Naive thymus-derived CD8-positive, alpha-beta T cell (primary cell): ENCODE results near the gene FBXL17. TPM values are rescaled to one million over a fixed set of nuclear protein-coding genes. Genes with fewer than 3 reads are reported as not detected.
A peak's percentile ranks its signal among the peaks of the same experiment; 100 is the strongest.

Experiments
- ATAC-seq, 2 donors: fragments of 150-1000 bp; cut with Tn5 transposase in 1 of 2; sonication (Bioruptor Pico), chemical (Tn5 transposase) in 1 of 2; 1 replicate in 1 of 2; 2 replicates in 1 of 2; pipeline ENCODE4 v1.10.0; 2021; ENCODE audit warnings: mild to moderate bottlenecking in 2 of 2, moderate library complexity in 2 of 2
- POLR2A ChIA-PET: fragments of 350-600 bp; sonication (Branson Sonifier 250); formaldehyde crosslinking; loops from one replicate; lab custom pipeline; 2021; ENCODE audit warnings: antibody characterized with exemption; lab: Charles Lee
- DNase-seq, 10 donors: peaks; one replicate each; pipeline versions ENCODE4 v3.0.0 to v3.0.0-alpha.2; 2020 to 2022
- H3K27ac Mint-ChIP-seq, 10 donors: one replicate each; pipeline ENCODE4 v1.8.0; 2020 to 2022; ENCODE audit warnings: mild to moderate bottlenecking in 10 of 10, mixed read lengths in 10 of 10, moderate library complexity in 4 of 10, inconsistent platforms in 1 of 10
- H3K27me3 Mint-ChIP-seq, 5 donors: one replicate each; pipeline ENCODE4 v1.8.0; 2021 to 2022; ENCODE audit warnings: mixed read lengths in 5 of 5
- H3K36me3 Mint-ChIP-seq, 3 donors: one replicate each; pipeline ENCODE4 v1.8.0; 2020 to 2022; ENCODE audit warnings: mixed read lengths in 3 of 3, mild to moderate bottlenecking in 2 of 3, inconsistent platforms in 1 of 3
- H3K4me1 Mint-ChIP-seq, 4 donors: one replicate each; pipeline ENCODE4 v1.8.0; 2021 to 2022; ENCODE audit warnings: mixed read lengths in 4 of 4
- H3K4me3 Mint-ChIP-seq, 10 donors: one replicate each; pipeline ENCODE4 v1.8.0; 2020 to 2022; ENCODE audit warnings: mild to moderate bottlenecking in 10 of 10, mixed read lengths in 10 of 10, moderate library complexity in 6 of 10, inconsistent platforms in 1 of 10
- H3K9me3 Mint-ChIP-seq, 9 donors: one replicate each; pipeline ENCODE4 v1.8.0; 2020 to 2022; ENCODE audit warnings: mixed read lengths in 9 of 9, mild to moderate bottlenecking in 3 of 9, inconsistent platforms in 1 of 9, moderate library complexity in 1 of 9
- polyA plus RNA-seq, 3 donors: library from polyadenylated mRNA; unstranded; fragments of 300-500 nt; fragmentation: Illumina TruSeq; gene quantifications; one replicate each; pipeline ENCODE4 v1.2.3, GENCODE V29; 2021
- total RNA-seq, 8 experiments: library from RNA in 2 of 8; stranded (reverse) in 2 of 8; gene quantifications; one replicate each; pipeline ENCODE4 v1.2.3 and lab custom pipeline; 2021 to 2026

The FBXL17 gene
- total and polyA plus RNA-seq, 5 experiments from 2014 or later: 4.6 to 25.1 (median 5.0) TPM

DNA sequence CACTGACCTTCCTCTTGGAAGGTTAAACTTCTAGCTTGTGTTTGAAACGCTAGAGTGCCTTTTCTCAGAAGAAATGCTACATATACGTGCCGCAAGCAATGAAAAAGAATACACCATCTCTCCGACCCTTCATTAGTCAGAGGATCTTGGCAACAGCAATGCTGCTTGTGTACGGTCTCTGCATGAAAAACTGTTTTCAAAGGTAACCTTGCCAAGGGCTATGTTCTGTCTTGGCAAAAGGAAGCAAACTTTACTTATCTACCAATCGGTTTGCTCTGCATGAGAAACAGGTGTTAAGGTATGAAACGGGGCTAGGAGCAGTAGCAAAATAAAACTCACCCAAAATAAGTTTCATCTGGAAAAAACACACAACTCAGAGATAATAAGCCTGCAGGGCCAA is 297.8 kb downstream of the FBXL17 start:
- ATAC-seq (no peak), DNase-seq (no peak)
- peaks cover 0 to 7% (median 1%) of the 10 kb centered on the region in 4 donors for H3K4me1 Mint-ChIP-seq
- peaks cover 4 to 34% (median 28%) of the 10 kb centered on the region in 3 donors for H3K36me3 Mint-ChIP-seq
- H3K4me3 Mint-ChIP-seq: no peak overlapping the region
- no peak overlapping the region for H3K27ac Mint-ChIP-seq
- H3K27me3 Mint-ChIP-seq: no peaks in the 10 kb centered on the region
- H3K9me3 Mint-ChIP-seq: no peaks in the 10 kb centered on the region
- POLR2A ChIA-PET: no interaction called here

DNA sequence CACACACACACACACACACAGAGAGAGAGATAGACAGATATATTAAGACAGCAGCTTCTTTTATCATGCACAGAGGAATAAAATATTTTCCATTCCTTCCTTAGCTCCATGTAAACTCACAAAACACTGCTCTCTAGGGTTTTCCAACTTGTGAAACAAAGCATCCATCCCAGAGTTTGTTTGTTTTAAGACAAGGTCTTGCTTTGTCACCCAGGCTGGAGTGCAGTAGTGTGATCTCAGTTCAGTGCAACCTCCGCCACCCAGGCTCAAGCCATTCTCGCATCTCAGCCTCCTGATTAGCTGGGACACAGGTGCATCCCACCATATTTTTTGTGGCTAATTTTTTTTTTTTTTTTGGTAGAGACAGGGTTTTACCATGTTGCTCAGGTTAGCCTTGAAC is 298.7 kb downstream of the FBXL17 start:
- ATAC-seq (no peak), DNase-seq (no peak)
- no peak overlapping the region for H3K27ac Mint-ChIP-seq
- POLR2A ChIA-PET: no interaction called here
- H3K4me1 Mint-ChIP-seq: peaks cover 0 to 7% (median 1%) of the 10 kb centered on the region in 4 donors
- H3K4me3 Mint-ChIP-seq: no peak overlapping the region
- peaks cover 4 to 39% (median 28%) of the 10 kb centered on the region in 3 donors for H3K36me3 Mint-ChIP-seq
- no peaks in the 10 kb centered on the region for H3K27me3 Mint-ChIP-seq
- no peaks in the 10 kb centered on the region for H3K9me3 Mint-ChIP-seq

DNA sequence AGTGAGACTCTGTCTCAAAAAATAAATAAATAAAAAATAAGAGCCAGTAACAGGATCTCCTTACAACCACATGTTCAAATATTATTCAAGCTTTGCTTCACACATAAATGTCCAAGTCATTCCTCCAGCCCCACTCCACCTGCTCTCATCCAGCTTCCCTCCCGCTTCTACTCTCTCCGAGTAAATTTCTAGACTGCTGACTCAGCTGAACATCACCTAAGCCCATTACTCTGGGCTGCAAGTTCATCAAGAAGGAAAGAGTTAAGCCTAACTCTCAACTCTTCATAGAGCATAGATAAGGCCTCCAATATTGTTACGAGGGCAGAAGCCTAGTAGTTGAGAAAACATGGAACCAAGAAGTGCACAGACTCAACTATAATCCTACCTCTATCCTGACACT is 300.2 kb downstream of the FBXL17 start:
- POLR2A ChIA-PET: no interaction called here
- Mint-ChIP-seq H3K4me3 (no peak overlapping the region), H3K36me3 (peaks cover 4 to 41% (median 20%) of the 10 kb centered on the region in 3 donors), H3K27me3 (no peaks in the 10 kb centered on the region), H3K9me3 (peaks cover 0 to 4% (median 1%) of the 10 kb centered on the region in 9 donors), H3K27ac (no peak overlapping the region), H3K4me1 (peaks cover 0 to 7% (median 1%) of the 10 kb centered on the region in 4 donors)
- no peak for ATAC-seq
- no peak for DNase-seq

DNA sequence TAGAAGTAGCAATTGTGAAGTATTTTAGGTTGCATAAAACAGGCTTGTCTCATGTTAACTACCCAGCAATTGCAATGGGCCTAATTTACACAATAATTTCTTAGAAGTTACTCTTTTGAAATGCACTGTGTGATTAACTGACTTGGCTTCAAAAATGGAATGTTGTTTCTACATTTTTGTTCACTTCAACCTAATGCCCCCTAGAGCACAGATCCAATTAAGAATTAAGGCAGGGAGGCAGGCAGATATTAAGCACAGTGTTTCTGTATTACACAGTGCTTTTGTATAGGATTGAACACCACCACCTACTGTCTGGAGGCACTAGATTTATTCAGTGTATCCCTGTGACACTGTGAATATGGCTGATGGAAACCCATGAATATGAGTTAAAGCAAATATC is 302.1 kb downstream of the FBXL17 start:
- POLR2A ChIA-PET: no interaction called here
- H3K4me3 Mint-ChIP-seq: no peak overlapping the region
- no peaks in the 10 kb centered on the region for H3K27me3 Mint-ChIP-seq
- no peak for ATAC-seq
- peaks cover 0 to 24% (median 6%) of the 10 kb centered on the region in 9 donors for H3K9me3 Mint-ChIP-seq
- peaks cover 17 to 54% (median 23%) of the 10 kb centered on the region in 3 donors for H3K36me3 Mint-ChIP-seq
- no peak for DNase-seq
- no peaks in the 10 kb centered on the region for H3K4me1 Mint-ChIP-seq
- no peak overlapping the region for H3K27ac Mint-ChIP-seq

DNA sequence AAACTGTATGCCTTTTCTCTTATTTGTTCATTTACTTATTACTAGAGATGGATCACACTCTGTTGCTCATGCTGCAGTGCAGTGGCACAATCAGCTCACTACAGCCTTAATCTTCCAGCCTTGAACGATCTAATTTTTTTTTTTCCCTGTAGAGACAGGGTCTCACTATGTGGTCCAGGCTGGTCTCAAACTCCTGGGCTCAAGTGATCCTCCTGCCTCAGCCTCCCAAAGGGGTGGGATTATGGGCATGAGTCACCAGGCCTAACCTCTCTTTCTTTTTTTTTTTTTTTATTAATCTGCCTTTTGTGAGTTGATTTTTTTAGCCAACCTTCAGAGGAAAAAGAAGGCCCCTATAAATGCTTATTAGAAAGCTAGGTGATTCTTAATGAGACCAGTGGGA is 303.0 kb downstream of the FBXL17 start:
- DNase-seq (no peak), ATAC-seq (no peak)
- no peaks in the 10 kb centered on the region for H3K27me3 Mint-ChIP-seq
- H3K27ac Mint-ChIP-seq: no peak overlapping the region
- POLR2A ChIA-PET: no interaction called here
- peaks cover 23 to 61% (median 28%) of the 10 kb centered on the region in 3 donors for H3K36me3 Mint-ChIP-seq
- H3K9me3 Mint-ChIP-seq: peaks cover 0 to 30% (median 11%) of the 10 kb centered on the region in 9 donors
- H3K4me3 Mint-ChIP-seq: peak overlapping the region in 1 of 10 donors; percentile 45
- no peaks in the 10 kb centered on the region for H3K4me1 Mint-ChIP-seq

DNA sequence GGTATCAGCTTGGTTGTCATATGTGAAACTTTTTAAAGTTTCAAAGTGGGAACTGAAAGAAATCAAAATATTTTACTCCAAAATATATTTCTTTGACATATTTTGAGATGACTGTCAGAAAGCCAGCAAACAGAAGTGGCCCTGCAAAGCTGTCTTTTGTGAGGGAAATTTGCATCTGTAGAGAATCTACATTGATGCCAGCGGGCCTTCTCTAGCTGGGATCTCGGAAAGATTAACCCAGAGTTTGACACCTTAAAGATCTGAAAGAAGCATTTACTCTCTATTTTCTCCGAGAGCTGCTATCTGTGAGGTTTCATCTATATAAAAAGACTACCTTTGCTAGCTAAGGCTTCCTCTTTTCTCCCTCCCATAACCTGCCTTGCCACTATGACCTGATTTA is 303.6 kb downstream of the FBXL17 start:
- Mint-ChIP-seq H3K4me3 (no peak overlapping the region), H3K27ac (peak overlapping the region in 1 of 10 donors; percentile 13), H3K36me3 (peaks cover 26 to 61% (median 27%) of the 10 kb centered on the region in 3 donors), H3K27me3 (no peaks in the 10 kb centered on the region), H3K9me3 (peaks cover 0 to 35% (median 11%) of the 10 kb centered on the region in 9 donors), H3K4me1 (no peaks in the 10 kb centered on the region)
- DNase-seq (no peak), ATAC-seq (no peak)
- POLR2A ChIA-PET: no interaction called here

DNA sequence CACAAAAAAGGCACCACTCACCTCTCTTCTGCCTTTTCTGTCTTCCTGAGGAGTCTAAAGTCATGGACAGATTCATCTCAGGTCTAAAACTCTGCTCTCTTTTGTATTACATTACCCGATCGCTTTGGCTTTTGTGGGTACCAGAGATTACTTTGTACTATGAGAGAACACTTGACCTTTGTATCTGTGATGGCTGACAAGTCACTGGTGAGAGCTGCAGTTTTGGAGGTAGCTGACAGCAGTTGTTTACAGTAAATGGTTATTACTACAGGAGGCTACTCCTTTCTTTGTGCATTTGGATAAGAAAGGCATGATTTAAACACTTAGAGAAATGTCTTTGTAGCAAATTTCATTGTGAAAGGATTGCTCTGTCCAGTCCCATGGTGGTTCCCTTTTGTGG is 307.3 kb downstream of the FBXL17 start:
- ATAC-seq: no peak
- H3K36me3 Mint-ChIP-seq: peaks cover 10 to 48% (median 28%) of the 10 kb centered on the region in 3 donors
- H3K4me1 Mint-ChIP-seq: peaks cover 0 to 8% (median 5%) of the 10 kb centered on the region in 4 donors
- no peak for DNase-seq
- H3K4me3 Mint-ChIP-seq: no peak overlapping the region
- peaks cover 0 to 40% (median 11%) of the 10 kb centered on the region in 9 donors for H3K9me3 Mint-ChIP-seq
- H3K27me3 Mint-ChIP-seq: no peaks in the 10 kb centered on the region
- no peak overlapping the region for H3K27ac Mint-ChIP-seq
- POLR2A ChIA-PET: no interaction called here

DNA sequence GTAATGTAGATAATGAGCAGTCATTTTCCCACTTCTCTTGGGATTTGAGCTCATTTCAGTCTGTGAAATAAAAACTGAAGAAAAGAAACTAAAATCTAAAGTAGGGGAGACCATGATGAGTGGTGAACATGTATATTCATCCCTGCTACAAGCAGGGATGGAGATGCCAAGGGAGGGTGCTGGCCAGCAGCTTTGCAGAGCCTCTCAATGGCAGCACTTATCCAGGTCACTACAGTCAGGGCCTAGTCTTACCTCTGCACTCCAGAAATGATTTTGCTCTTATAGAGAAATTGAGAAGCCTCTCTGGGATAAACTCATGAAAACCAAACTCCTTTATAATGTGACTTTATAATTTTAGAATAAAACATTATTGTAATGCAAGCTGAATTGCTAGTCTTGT is 317.6 kb downstream of the FBXL17 start:
- H3K27ac Mint-ChIP-seq: no peak overlapping the region
- POLR2A ChIA-PET: no interaction called here
- H3K36me3 Mint-ChIP-seq: peaks cover 0 to 3% (median 0%) of the 10 kb centered on the region in 3 donors
- no peaks in the 10 kb centered on the region for H3K27me3 Mint-ChIP-seq
- peaks cover 0 to 2% (median 0%) of the 10 kb centered on the region in 9 donors for H3K9me3 Mint-ChIP-seq
- no peak for ATAC-seq
- DNase-seq: no peak
- H3K4me3 Mint-ChIP-seq: no peak overlapping the region
- peaks cover 0 to 2% (median 0%) of the 10 kb centered on the region in 4 donors for H3K4me1 Mint-ChIP-seq

DNA sequence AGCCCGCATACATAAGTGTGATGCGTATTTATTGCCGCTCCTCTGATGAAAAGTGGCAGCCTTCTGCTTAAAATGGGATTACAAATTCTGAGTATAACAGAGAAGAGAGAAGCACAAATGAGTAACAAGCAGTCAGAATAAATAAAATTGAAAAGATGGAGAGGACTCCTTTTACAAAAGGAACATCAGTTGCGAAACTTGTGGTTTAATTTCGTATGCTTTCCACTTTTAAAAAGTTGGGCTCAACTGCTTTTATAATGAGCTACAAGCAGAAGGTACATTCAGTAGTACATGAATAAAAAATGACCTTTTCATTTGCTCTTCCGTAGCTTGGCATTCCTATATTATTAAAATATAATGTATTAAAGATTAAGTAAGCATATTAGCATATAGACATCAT is 320.0 kb downstream of the FBXL17 start:
- Mint-ChIP-seq H3K36me3 (peaks cover 0 to 3% (median 2%) of the 10 kb centered on the region in 3 donors), H3K4me1 (peaks cover 0 to 2% (median 0%) of the 10 kb centered on the region in 4 donors), H3K4me3 (no peak overlapping the region), H3K27ac (no peak overlapping the region), H3K27me3 (no peaks in the 10 kb centered on the region), H3K9me3 (peaks cover 0 to 2% (median 0%) of the 10 kb centered on the region in 9 donors)
- POLR2A ChIA-PET: no interaction called here
- ATAC-seq (no peak), DNase-seq (no peak)

DNA sequence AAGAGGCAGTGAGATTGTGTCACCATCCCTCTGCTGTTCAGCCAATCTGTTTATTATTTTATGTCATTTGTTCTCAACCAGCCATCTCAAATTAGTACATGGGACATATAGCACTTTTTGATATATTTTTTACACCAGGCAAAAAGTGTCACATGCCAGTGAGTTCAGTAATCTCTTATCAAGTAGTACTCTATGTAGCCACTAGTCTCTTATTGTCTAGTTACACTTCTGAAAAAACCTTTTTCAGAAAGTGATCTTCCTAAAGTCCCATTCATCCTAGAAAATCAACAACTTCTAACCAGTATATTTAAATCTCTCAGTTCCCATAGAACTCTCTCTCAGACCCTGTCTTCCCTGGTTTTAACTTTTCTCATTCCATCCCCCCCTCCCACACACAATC is 321.6 kb downstream of the FBXL17 start:
- H3K36me3 Mint-ChIP-seq: peaks cover 0 to 7% (median 2%) of the 10 kb centered on the region in 3 donors
- POLR2A ChIA-PET: no interaction called here

DNA sequence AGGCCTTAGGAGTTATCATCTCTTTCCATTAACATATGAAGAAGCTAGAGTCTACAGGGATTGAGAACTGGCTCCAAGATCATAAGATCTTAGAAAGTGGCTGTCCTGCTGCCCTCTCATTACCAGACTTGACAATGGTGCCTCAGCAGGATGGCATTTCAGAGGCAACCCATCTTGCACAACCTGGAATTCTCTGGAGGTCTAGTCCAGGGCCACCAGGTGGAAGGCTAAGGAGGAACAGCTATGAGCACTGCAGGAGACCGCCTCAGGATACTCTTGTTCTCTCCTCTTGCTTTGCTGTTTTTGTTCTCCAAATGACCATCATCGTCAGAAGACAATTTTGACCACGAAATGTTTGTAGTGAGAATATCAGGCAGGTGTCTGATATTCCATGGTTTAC is 322.6 kb downstream of the FBXL17 start:
- DNase-seq (no peak), ATAC-seq (no peak)
- Mint-ChIP-seq H3K27ac (no peak overlapping the region), H3K4me1 (peaks cover 0 to 2% (median 0%) of the 10 kb centered on the region in 4 donors), H3K36me3 (peaks cover 4 to 10% (median 7%) of the 10 kb centered on the region in 3 donors), H3K4me3 (no peak overlapping the region), H3K9me3 (peaks cover 0 to 12% (median 5%) of the 10 kb centered on the region in 9 donors), H3K27me3 (no peaks in the 10 kb centered on the region)
- POLR2A ChIA-PET: no interaction called here

More for the DNA sequence above, 321.6 kb downstream of the FBXL17 start:
- Mint-ChIP-seq H3K27me3 (no peaks in the 10 kb centered on the region), H3K9me3 (peaks cover 0 to 12% (median 0%) of the 10 kb centered on the region in 9 donors), H3K4me3 (no peak overlapping the region), H3K27ac (no peak overlapping the region), H3K4me1 (peaks cover 0 to 2% (median 0%) of the 10 kb centered on the region in 4 donors)
- DNase-seq (no peak), ATAC-seq (no peak)

DNA sequence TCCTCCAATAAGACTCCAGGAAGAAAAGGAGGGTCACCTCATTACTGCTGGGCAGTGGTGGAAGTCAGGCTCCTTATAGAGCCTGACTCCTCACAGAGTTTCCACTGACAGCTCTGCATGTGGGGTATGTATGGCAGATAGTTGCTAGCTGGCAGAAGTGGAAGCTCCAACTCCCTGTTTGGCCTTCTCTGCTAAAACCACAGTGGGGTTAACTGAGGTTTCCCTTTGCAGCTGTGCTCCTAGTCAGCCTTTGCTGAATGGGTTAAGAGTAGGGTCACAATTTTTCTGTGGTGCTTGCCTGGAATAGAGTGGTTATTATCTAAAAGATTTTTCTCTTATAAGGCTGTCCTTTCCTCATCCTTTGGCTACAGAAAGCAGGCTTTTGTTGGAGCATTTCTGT is 327.5 kb downstream of the FBXL17 start:
- ATAC-seq: no peak
- Mint-ChIP-seq H3K4me1 (peaks cover 0 to 3% (median 0%) of the 10 kb centered on the region in 4 donors), H3K4me3 (no peak overlapping the region), H3K9me3 (peaks cover 13 to 60% (median 32%) of the 10 kb centered on the region in 9 donors), H3K27me3 (no peaks in the 10 kb centered on the region), H3K36me3 (peaks cover 45 to 50% (median 46%) of the 10 kb centered on the region in 3 donors), H3K27ac (no peak overlapping the region)
- no peak for DNase-seq
- POLR2A ChIA-PET: no interaction called here

DNA sequence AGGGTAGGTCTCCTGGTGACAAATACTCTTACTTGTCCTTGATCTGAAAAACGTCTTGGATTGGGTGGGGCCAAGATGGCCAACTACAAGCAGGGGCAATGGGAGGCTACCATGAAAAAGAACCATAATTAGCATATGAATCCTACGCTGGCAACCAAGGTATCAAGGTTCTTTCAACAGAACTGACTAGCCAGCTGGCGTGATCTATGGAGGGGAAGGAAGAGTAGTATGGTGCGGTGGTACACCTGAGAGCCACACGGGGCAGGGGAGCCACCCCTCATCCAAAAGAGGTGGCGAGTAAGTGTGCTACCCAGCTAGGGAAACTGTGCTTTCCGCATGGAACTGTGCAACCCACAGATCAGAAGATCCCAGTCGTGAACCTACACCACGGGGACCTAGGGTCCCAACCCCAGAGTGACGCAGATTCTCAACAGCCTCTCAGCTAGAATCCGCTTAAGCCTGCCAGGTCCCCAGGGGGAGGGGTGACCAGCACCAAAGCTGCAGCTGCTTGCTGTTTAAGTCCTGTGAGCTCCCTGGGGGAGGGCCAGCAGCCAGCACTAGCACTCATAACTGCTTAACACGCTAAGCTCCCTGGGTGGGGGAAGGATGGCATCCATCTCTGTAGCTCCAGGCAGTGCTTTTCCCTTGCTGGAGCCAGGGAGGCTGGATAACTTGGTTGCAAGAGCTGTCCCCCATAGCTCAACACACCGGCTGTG is 334.8 kb downstream of the FBXL17 start:
- DNase-seq (no peak), ATAC-seq (no peak)
- Mint-ChIP-seq H3K4me3 (no peak overlapping the region), H3K4me1 (peaks cover 0 to 6% (median 0%) of the 10 kb centered on the region in 4 donors), H3K27ac (no peak overlapping the region), H3K36me3 (peaks cover 35 to 63% (median 44%) of the 10 kb centered on the region in 3 donors), H3K27me3 (no peaks in the 10 kb centered on the region), H3K9me3 (peaks cover 5 to 36% (median 29%) of the 10 kb centered on the region in 9 donors)
- POLR2A ChIA-PET: interaction anchor here (0.5 kb wide), 1 partner anchor 21 kb away, joined by 3 read pairs; no protein-coding TSS in a partner anchor
